SU-DHL-6 (cell line): ENCODE measurements around the gene FOXO3.

Experiments used
- H2AFZ ChIP-seq: fragments of 200-600 bp; sonication (generic); 2 replicates; pipeline ENCODE4 v1.6.1; 2014; ENCODE audit warnings: low read depth, mild to moderate bottlenecking, moderate library complexity, mixed read lengths, antibody characterized with exemption, low read length; ENCODE audit not compliant: severe bottlenecking
- H3F3A ChIP-seq: fragments of 200-600 bp; shearing (Covaris generic); 2 replicates; pipeline ENCODE4 v1.6.0; 2016; ENCODE audit warnings: antibody characterized with exemption, mild to moderate bottlenecking; ENCODE audit not compliant: insufficient read depth
- H3K27ac ChIP-seq: fragments of 200-600 bp; sonication (generic); 2 replicates; pipeline ENCODE4 v1.5.1; 2016; ENCODE audit warnings: low read depth, mild to moderate bottlenecking, low read length, moderate library complexity, mixed read lengths
- H3K27me3 ChIP-seq: fragments of 200-600 bp; sonication (generic), shearing (Covaris generic); 2 replicates; pipeline ENCODE4 v1.6.0; 2014; ENCODE audit warnings: mild to moderate bottlenecking, low read length
- H3K36me3 ChIP-seq: fragments of 200-600 bp; sonication (generic); 2 replicates; pipeline ENCODE4 v1.6.1; 2014; ENCODE audit warnings: mild to moderate bottlenecking, low read length, mixed read lengths
- H3K4me2 ChIP-seq: fragments of 300-600, 200-600 bp; shearing (Covaris generic), sonication (generic); 2 replicates; pipeline ENCODE4 v1.6.0; 2014; ENCODE audit warnings: low read length, low read depth, mild to moderate bottlenecking; ENCODE audit not compliant: poor library complexity, severe bottlenecking
- H3K4me3 ChIP-seq: fragments of 200-600 bp; sonication (generic); 2 replicates; pipeline ENCODE4 v1.5.1; 2014; ENCODE audit warnings: antibody characterized with exemption, low read length, mild to moderate bottlenecking, mixed read lengths; ENCODE audit not compliant: insufficient read depth, poor library complexity, severe bottlenecking
- H3K79me2 ChIP-seq: fragments of 200-600 bp; sonication (generic); 2 replicates; pipeline ENCODE4 v1.6.1; 2014; ENCODE audit warnings: mild to moderate bottlenecking, low read length, moderate library complexity; ENCODE audit not compliant: insufficient read depth
- H3K9ac ChIP-seq: fragments of 200-600 bp; sonication (generic); 2 replicates; pipeline ENCODE4 v1.7.0; 2014; ENCODE audit warnings: mild to moderate bottlenecking, low read length
- H3K9me2 ChIP-seq: fragments of 200-600 bp; sonication (generic); replicated peaks from 2 replicates; pipeline ENCODE4 v1.6.1; 2014; ENCODE audit warnings: low read length; ENCODE audit not compliant: insufficient read depth
- H3K9me3 ChIP-seq: fragments of 200-600 bp; sonication (generic); 2 replicates; pipeline ENCODE4 v1.6.1; 2014; ENCODE audit warnings: low read length, mixed read lengths; ENCODE audit not compliant: insufficient read depth
- H4K20me1 ChIP-seq: fragments of 200-600 bp; sonication (generic); 2 replicates; pipeline ENCODE4 v1.6.1; 2014; ENCODE audit warnings: low read depth, mild to moderate bottlenecking, antibody characterized with exemption, low read length, moderate library complexity, mixed read lengths
- EZH2phosphoT487 ChIP-seq: fragments of 200-600 bp; sonication (generic), shearing (Covaris generic); conservative IDR thresholded peaks from 2 replicates; pipeline ENCODE4 v1.6.1; 2018; ENCODE audit warnings: mild to moderate bottlenecking, antibody characterized with exemption, low read length, moderate library complexity, mixed read lengths
- TF ChIP-seq, protein P1 (sequence below): fragments of 200-600 bp; sonication (generic); IDR thresholded peaks from one replicate; pipeline ENCODE4 v1.5.1; 2017; ENCODE audit warnings: antibody characterized with exemption, mild to moderate bottlenecking, low read length, moderate library complexity; ENCODE audit not compliant: insufficient read depth, poor library complexity, severe bottlenecking

The FOXO3 gene

DNA sequence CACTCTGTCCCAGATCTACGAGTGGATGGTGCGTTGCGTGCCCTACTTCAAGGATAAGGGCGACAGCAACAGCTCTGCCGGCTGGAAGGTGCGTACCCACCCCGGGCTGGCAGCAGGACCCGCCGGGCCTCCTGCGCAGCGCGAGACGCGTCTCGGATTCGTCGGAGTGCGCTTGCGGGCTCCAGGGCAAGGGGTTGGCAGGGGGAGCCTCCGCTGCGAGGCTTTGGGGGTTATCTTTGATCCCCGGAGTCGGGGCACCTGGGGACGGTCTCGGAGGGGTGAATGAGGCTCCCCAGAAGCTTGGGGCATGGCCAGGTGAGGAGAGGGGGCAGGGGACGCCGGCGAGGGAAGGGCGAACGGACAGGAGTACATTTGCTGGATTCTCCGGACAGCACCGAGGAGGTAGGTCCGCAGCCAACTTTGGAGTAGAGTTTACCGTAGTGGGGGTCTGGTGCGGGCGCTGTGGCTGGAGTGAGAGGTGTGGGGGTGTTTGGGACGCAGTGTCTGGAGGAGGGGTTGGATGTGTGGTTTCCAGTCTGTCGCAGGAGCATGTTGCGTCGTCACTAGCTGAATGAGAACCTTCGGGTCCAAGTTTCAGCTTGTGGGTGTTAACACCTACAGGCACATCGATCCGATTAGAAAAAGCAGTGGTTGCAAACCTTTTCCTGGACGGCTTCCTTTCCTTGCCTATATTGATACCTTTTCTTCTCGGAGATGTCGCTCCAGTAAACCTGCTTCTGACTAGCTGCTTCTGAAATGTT is 1.2 kb downstream of the FOXO3 start:
- peaks cover 31% of the 10 kb centered on the region for H3F3A ChIP-seq
- H3K27ac ChIP-seq = no peak overlapping the region
- no peaks in the 10 kb centered on the region for H3K36me3 ChIP-seq
- peaks cover 4% of the 10 kb centered on the region; the same call in 1 of the 2 replicates for H4K20me1 ChIP-seq
- H3K9me3 ChIP-seq = no peaks in the 10 kb centered on the region
- H2AFZ ChIP-seq = no peak overlapping the region
- H3K9ac ChIP-seq = no peak overlapping the region
- no peak for TF ChIP-seq EZH2phosphoT487
- TF ChIP-seq, protein P1, sequence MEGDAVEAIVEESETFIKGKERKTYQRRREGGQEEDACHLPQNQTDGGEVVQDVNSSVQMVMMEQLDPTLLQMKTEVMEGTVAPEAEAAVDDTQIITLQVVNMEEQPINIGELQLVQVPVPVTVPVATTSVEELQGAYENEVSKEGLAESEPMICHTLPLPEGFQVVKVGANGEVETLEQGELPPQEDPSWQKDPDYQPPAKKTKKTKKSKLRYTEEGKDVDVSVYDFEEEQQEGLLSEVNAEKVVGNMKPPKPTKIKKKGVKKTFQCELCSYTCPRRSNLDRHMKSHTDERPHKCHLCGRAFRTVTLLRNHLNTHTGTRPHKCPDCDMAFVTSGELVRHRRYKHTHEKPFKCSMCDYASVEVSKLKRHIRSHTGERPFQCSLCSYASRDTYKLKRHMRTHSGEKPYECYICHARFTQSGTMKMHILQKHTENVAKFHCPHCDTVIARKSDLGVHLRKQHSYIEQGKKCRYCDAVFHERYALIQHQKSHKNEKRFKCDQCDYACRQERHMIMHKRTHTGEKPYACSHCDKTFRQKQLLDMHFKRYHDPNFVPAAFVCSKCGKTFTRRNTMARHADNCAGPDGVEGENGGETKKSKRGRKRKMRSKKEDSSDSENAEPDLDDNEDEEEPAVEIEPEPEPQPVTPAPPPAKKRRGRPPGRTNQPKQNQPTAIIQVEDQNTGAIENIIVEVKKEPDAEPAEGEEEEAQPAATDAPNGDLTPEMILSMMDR = no peak
- no peaks in the 10 kb centered on the region for H3K27me3 ChIP-seq
- no peak overlapping the region for H3K4me3 ChIP-seq
- no peaks in the 10 kb centered on the region for H3K9me2 ChIP-seq
- H3K79me2 ChIP-seq = no peaks in the 10 kb centered on the region
- H3K4me2 ChIP-seq = no peak overlapping the region

DNA sequence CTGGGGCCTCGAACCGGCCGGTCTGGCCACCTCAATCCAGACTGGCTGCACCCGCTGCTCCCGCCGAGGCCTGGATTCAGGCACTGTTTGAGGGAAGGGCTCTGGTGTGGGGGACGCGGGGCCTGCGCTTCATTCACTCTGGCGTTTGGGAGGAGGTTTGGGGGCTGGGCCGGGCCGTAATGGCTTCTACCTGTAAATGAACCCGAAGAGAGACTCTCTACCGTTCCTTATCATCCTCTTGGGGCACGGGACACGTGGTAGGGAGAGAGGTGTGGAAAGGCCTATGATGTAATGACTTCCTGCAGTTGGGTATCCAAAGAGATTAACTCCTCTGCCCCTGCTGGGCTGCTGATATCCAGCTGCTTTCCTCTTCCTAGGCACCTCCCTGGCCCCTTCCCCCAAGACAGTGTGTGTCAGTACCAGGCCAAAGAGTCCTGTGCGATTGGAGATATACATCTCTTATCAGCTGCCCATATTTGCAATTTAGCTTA is 1.8 kb downstream of the FOXO3 start:
- Histone ChIP-seq H3K27me3 (no peaks in the 10 kb centered on the region), H3K36me3 (no peaks in the 10 kb centered on the region), H3K4me3 (no peak overlapping the region), H3F3A (peaks cover 29% of the 10 kb centered on the region), H2AFZ (no peak overlapping the region), H4K20me1 (peaks cover 7% of the 10 kb centered on the region; the same call in 1 of the 2 replicates), H3K9me3 (no peaks in the 10 kb centered on the region), H3K9me2 (no peaks in the 10 kb centered on the region), H3K27ac (no peak overlapping the region), H3K9ac (no peak overlapping the region), H3K4me2 (no peak overlapping the region), H3K79me2 (no peaks in the 10 kb centered on the region)
- TF ChIP-seq, protein P1 = no peak
- TF ChIP-seq EZH2phosphoT487 = no peak

DNA sequence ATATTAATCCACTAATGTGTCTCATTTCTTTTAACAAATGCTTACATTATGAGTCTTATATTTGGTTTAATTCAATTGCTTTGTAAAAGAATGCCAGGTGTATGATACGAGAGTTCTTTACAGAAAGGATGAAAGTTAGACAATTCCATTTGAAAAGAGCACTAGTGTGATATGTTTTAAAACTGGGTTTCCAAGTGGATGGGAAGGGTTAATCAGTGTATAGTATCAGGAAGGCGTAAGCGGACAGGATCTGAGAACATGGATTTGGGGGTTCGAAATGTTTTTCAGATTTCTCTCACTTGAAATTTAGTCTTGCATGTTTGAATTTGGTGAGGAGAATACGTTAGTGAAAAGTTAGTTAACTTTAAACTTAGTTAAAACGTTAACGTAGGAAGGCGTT is 2.6 kb downstream of the FOXO3 start:
- no peaks in the 10 kb centered on the region for H3K79me2 ChIP-seq
- H4K20me1 ChIP-seq = peaks cover 7% of the 10 kb centered on the region; the same call in 1 of the 2 replicates
- no peaks in the 10 kb centered on the region for H3K9me3 ChIP-seq
- no peak overlapping the region for H2AFZ ChIP-seq
- no peaks in the 10 kb centered on the region for H3K9me2 ChIP-seq
- H3F3A ChIP-seq = peaks cover 29% of the 10 kb centered on the region
- TF ChIP-seq EZH2phosphoT487 = no peak
- TF ChIP-seq, protein P1 = no peak
- H3K4me3 ChIP-seq = no peak overlapping the region
- H3K36me3 ChIP-seq = no peaks in the 10 kb centered on the region
- no peaks in the 10 kb centered on the region for H3K27me3 ChIP-seq
- H3K27ac ChIP-seq = no peak overlapping the region
- H3K9ac ChIP-seq = no peak overlapping the region
- H3K4me2 ChIP-seq = no peak overlapping the region
